ENCODE measurements around the gene CHST9. TPM values are rescaled to one million over a fixed set of nuclear protein-coding genes. Genes with fewer than 3 reads are reported as not detected.

The CHST9 gene
- total and polyA plus RNA-seq, 10 of the 15 experiments (the other 5 are each of a cell fraction or from before 2014, with no cell fraction given) = 0.34 TPM; not detected in 9

GRCh38 chr18:26971409-26971808, 213.7 kb downstream of the CHST9 start (continued):
- TF ChIP-seq USF2 (IDR thresholded peaks at IDR 0.05; ENCODE audit: borderline replicate concordance, low read depth, low read length) (no peak), MYC (IDR thresholded peaks at IDR 0.05; ENCODE audit: insufficient read depth, insufficient read length, insufficient replicate concordance, low read length, severe bottlenecking) (no peak), IRF4 (IDR thresholded peaks at IDR 0.05; ENCODE audit: low read depth, low read length) (no peak)

DNA sequence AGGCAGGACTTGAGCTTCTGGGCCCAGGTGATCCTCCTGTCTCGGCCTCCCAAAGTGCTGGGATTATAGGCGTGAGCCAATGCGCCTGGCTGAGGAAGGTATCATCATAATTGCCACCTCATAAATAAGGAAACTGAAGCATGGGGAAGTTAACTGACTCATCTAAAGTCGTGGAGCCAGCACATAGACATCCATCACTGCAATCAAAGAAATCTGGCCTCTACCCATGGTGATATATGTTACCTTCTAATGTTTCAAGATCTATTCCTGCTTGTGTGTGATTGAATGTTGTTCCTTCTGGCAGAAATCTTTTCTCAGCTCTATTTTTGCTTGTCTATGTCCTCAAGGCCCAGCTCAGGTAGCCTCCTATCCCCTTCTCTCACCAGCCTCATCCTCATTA, 214.5 kb downstream of the CHST9 start:
- FAIRE-seq (no peak), DNase-seq (ENCODE audit: low read depth, low spot score) (no peak), ATAC-seq (no peak)
- H3K4me1 ChIP-seq (ENCODE audit: control insufficient read depth, insufficient read depth, low read length) = no peaks in the 10 kb centered on the region
- no peaks in the 10 kb centered on the region for H3K79me2 ChIP-seq (ENCODE audit: control insufficient read depth, insufficient read depth, low read length)
- no peak overlapping the region for H3K4me3 ChIP-seq
- ChIA-PET CTCF (no interaction called here), SMC1A (ENCODE audit: uncharacterized antibody, unreplicated experiment) (no interaction called here), POLR2A (no interaction called here), RAD21 (ENCODE audit: unreplicated experiment) (no interaction called here)
- no TSS peak for BruUV-seq (replicated peaks)
- WGBS (ENCODE audit: insufficient coverage, insufficient replicate concordance, low lambda C conversion rate, missing lambda C conversion rate) = 55% methylated on average over 4 of the region's 4 CpGs
- no peak overlapping the region for H3K9ac ChIP-seq (ENCODE audit: control insufficient read depth, insufficient read depth, low read length)
- no peaks in the 10 kb centered on the region for H4K20me1 ChIP-seq (ENCODE audit: control insufficient read depth, insufficient read depth)
- no peaks in the 10 kb centered on the region for H3K27me3 ChIP-seq (replicated peaks in 1 of 2; ENCODE audit: control insufficient read depth in 2 of 2, insufficient read depth in 2 of 2, low read length in 1 of 2)
- H3K4me2 ChIP-seq (ENCODE audit: control insufficient read depth, insufficient read depth) = no peak overlapping the region
- H3K9me3 ChIP-seq (replicated peaks; ENCODE audit: control insufficient read depth, insufficient read depth, low read length) = no peaks in the 10 kb centered on the region
- H3K27ac ChIP-seq (ENCODE audit: control insufficient read depth, insufficient read depth) = no peak overlapping the region
- in situ Hi-C loops (cut with MboI) (loop anchor here (10.0 kb wide), 1 partner anchor 56 kb away; no protein-coding TSS in a partner anchor), intact Hi-C loops (cut with micrococcal nuclease; ENCODE audit: unreplicated experiment) (loop anchor here (10.0 kb wide), 1 partner anchor 426 kb away; the partner anchor contains the start of gene KCTD1)
- H3K36me3 ChIP-seq (ENCODE audit: control insufficient read depth in 2 of 2, insufficient read depth in 2 of 2, low read length in 1 of 2) = no peaks in the 10 kb centered on the region
- H2AFZ ChIP-seq (ENCODE audit: control insufficient read depth, low read depth, low read length) = no peak overlapping the region
- TF ChIP-seq EED (IDR thresholded peaks at IDR 0.05; ENCODE audit: low read depth) = no peak
- no peak for TF ChIP-seq SMAD5 (IDR thresholded peaks at IDR 0.05; ENCODE audit: low read depth)
- TF ChIP-seq POU2F2 (IDR thresholded peaks at IDR 0.05; ENCODE audit: borderline replicate concordance, low read depth, low read length) = no peak
- TF ChIP-seq, protein P1, sequence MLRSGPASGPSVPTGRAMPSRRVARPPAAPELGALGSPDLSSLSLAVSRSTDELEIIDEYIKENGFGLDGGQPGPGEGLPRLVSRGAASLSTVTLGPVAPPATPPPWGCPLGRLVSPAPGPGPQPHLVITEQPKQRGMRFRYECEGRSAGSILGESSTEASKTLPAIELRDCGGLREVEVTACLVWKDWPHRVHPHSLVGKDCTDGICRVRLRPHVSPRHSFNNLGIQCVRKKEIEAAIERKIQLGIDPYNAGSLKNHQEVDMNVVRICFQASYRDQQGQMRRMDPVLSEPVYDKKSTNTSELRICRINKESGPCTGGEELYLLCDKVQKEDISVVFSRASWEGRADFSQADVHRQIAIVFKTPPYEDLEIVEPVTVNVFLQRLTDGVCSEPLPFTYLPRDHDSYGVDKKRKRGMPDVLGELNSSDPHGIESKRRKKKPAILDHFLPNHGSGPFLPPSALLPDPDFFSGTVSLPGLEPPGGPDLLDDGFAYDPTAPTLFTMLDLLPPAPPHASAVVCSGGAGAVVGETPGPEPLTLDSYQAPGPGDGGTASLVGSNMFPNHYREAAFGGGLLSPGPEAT (IDR thresholded peaks at IDR 0.05; ENCODE audit: low read depth) = no peak
- no peak for TF ChIP-seq ZNF217 (IDR thresholded peaks at IDR 0.05)
- no peak for TF ChIP-seq DPF2 (IDR thresholded peaks at IDR 0.05)
- no peak for TF ChIP-seq ESRRA (IDR thresholded peaks at IDR 0.05; ENCODE audit: low read length)
- TF ChIP-seq FOXM1 (IDR thresholded peaks at IDR 0.05; ENCODE audit: low read depth, low read length) = no peak
- TF ChIP-seq HCFC1 (IDR thresholded peaks at IDR 0.05; ENCODE audit: low read length) = no peak
- TF ChIP-seq PRDM15 (CRISPR knock-in tag; IDR thresholded peaks at IDR 0.05) = no peak
- no peak for TF ChIP-seq RB1 (IDR thresholded peaks at IDR 0.05; ENCODE audit: borderline replicate concordance)
- TF ChIP-seq IRF4 (IDR thresholded peaks at IDR 0.05; ENCODE audit: low read depth, low read length) = no peak

Data from GM12878 (cell line).